GM19240 (cell line): ENCODE data around the gene CEP131.

Experiments
- DNase-seq: peaks from one replicate; pipeline ENCODE4 v3.0.0; 2011; ENCODE audit warnings: low spot score; ENCODE audit not compliant: insufficient read length

Gene CEP131

GRCh38 chr17:81200201-81200600, 22.6 kb downstream of the CEP131 start:
- DNase-seq, result no peak

GRCh38 chr17:81199482-81199830, 23.3 kb downstream of the CEP131 start:
- no peak for DNase-seq

- no peak for DNase-seq
These were observed 23.8 kb downstream of the CEP131 start for GRCh38 chr17:81198826-81199481.

- DNase-seq, result no peak
These were observed 24.8 kb downstream of the CEP131 start for GRCh38 chr17:81197831-81198490.

GRCh38 chr17:81197409-81197795, 25.4 kb downstream of the CEP131 start:
- DNase-seq, result no peak

GRCh38 chr17:81196505-81197408, 26.0 kb downstream of the CEP131 start:
- no peak for DNase-seq

- DNase-seq, result no peak
These were observed 26.7 kb downstream of the CEP131 start for GRCh38 chr17:81195941-81196495.

- DNase-seq, result no peak
These were observed 27.5 kb downstream of the CEP131 start for GRCh38 chr17:81194941-81195901.

- DNase-seq, result no peak
These were observed 28.5 kb downstream of the CEP131 start for GRCh38 chr17:81194225-81194760.

GRCh38 chr17:81193470-81194224, 29.1 kb downstream of the CEP131 start:
- no peak for DNase-seq

GRCh38 chr17:81193051-81193410, 29.7 kb downstream of the CEP131 start:
- DNase-seq, result no peak

GRCh38 chr17:81192386-81193050, 30.2 kb downstream of the CEP131 start:
- no peak for DNase-seq

GRCh38 chr17:81191646-81192045, 31.1 kb downstream of the CEP131 start:
- DNase-seq, result no peak

- DNase-seq, result no peak
These were observed 31.6 kb downstream of the CEP131 start for GRCh38 chr17:81191116-81191515.

- no peak for DNase-seq
These were observed 32.2 kb downstream of the CEP131 start for GRCh38 chr17:81190591-81190990.

- no peak for DNase-seq
These were observed 32.9 kb downstream of the CEP131 start for GRCh38 chr17:81189670-81190530.

- no peak for DNase-seq
These were observed 33.7 kb downstream of the CEP131 start for GRCh38 chr17:81189016-81189415.

- DNase-seq, result no peak
These were observed 34.3 kb downstream of the CEP131 start for GRCh38 chr17:81188491-81188840.
